Glutamatergic neuron (in vitro differentiated cells): ENCODE data around the gene ACAD11. TPM values are rescaled to one million over a fixed set of nuclear protein-coding genes. Genes with fewer than 3 reads are reported as not detected.

Experiments
- DNase-seq: peaks from one replicate; pipeline ENCODE4 v3.0.0; 2022
- H3K27ac Mint-ChIP-seq: one replicate; pipeline ENCODE4 v1.8.0; 2020; ENCODE audit warnings: mild to moderate bottlenecking, mixed read lengths, inconsistent platforms; ENCODE audit not compliant: unreplicated experiment
- H3K27me3 Mint-ChIP-seq: one replicate; pipeline ENCODE4 v1.8.0; 2020; ENCODE audit warnings: mild to moderate bottlenecking, moderate library complexity, mixed read lengths, inconsistent platforms; ENCODE audit not compliant: unreplicated experiment
- H3K36me3 Mint-ChIP-seq: one replicate; pipeline ENCODE4 v1.8.0; 2020; ENCODE audit warnings: mild to moderate bottlenecking, mixed read lengths, inconsistent platforms; ENCODE audit not compliant: unreplicated experiment
- H3K4me1 Mint-ChIP-seq: one replicate; pipeline ENCODE4 v1.8.0; 2020; ENCODE audit warnings: mild to moderate bottlenecking, low read depth, mixed read lengths, inconsistent platforms; ENCODE audit not compliant: unreplicated experiment
- H3K4me3 Mint-ChIP-seq: one replicate; pipeline ENCODE4 v1.8.0; 2020; ENCODE audit warnings: mild to moderate bottlenecking, mixed read lengths, inconsistent platforms; ENCODE audit not compliant: unreplicated experiment
- H3K9me3 Mint-ChIP-seq: one replicate; pipeline ENCODE4 v1.8.0; 2020; ENCODE audit warnings: mild to moderate bottlenecking, moderate library complexity, mixed read lengths, inconsistent platforms; ENCODE audit not compliant: unreplicated experiment
- CTCF ChIP-seq: fragments of 200-600 bp; sonication (generic); IDR thresholded peaks from one replicate; pipeline ENCODE4 v1.5.0; 2021; ENCODE audit not compliant: partially characterized antibody, unreplicated experiment
- long read RNA-seq: library from polyadenylated mRNA; unstranded; transcript quantifications from one replicate; pipeline ENCODE4 v2.0.0, GENCODE V29; 2020; ENCODE audit not compliant: unreplicated experiment
- total RNA-seq: library from RNA; stranded (reverse); fragmentation: NEBNext Ultra II Directional; extraction: Animal tissue kit (Norgen Biotek cat#: 25700); gene quantifications from one replicate; pipeline ENCODE4 v1.2.1, GENCODE V29; 2021; ENCODE audit not compliant: unreplicated experiment

Gene ACAD11
- 9.4 TPM for total RNA-seq
- long read RNA-seq, full-length matches to known transcripts, result 2 of 4 reads
- long read RNA-seq, partial matches to known transcripts, result 1 of 4 reads
- long read RNA-seq, other reads (novel, unspliced or antisense), result 1 of 4 reads

GRCh38 chr3:132659365-132660051, at the start of gene ACAD11:
ACAD11 (minus strand) TSS chr3:132659809; CDS start chr3:132659751, 58 bp downstream.
- Mint-ChIP-seq H3K36me3 (no peaks in the 10 kb centered on the region), H3K4me3 (peak within 1 kb of the TSS; percentile 96), H3K27me3 (no peaks in the 10 kb centered on the region), H3K27ac (peak within 1 kb of the TSS; percentile 88), H3K4me1 (peaks cover 6% of the 10 kb centered on the region), H3K9me3 (peaks cover 7% of the 10 kb centered on the region)
- DNase-seq, result peak; percentile 75
- peak; percentile 52 for TF ChIP-seq CTCF

- no peak for DNase-seq
- TF ChIP-seq CTCF, result no peak
- Mint-ChIP-seq H3K27ac (no peak overlapping the region), H3K27me3 (no peaks in the 10 kb centered on the region), H3K9me3 (peaks cover 1% of the 10 kb centered on the region), H3K36me3 (no peaks in the 10 kb centered on the region), H3K4me3 (no peak overlapping the region), H3K4me1 (no peaks in the 10 kb centered on the region)
These were observed 44.1 kb upstream of the ACAD11 start for GRCh38 chr3:132703733-132704132.

- no peak for DNase-seq
- Mint-ChIP-seq H3K4me1 (no peaks in the 10 kb centered on the region), H3K4me3 (no peak overlapping the region), H3K27me3 (no peaks in the 10 kb centered on the region), H3K27ac (no peak overlapping the region), H3K9me3 (no peaks in the 10 kb centered on the region), H3K36me3 (no peaks in the 10 kb centered on the region)
- no peak for TF ChIP-seq CTCF
These were observed 35.8 kb upstream of the ACAD11 start for GRCh38 chr3:132695422-132695821.

GRCh38 chr3:132694991-132695390, 35.4 kb upstream of the ACAD11 start:
- Mint-ChIP-seq H3K27me3 (no peaks in the 10 kb centered on the region), H3K27ac (no peak overlapping the region), H3K9me3 (no peaks in the 10 kb centered on the region), H3K36me3 (no peaks in the 10 kb centered on the region), H3K4me3 (no peak overlapping the region), H3K4me1 (no peaks in the 10 kb centered on the region)
- TF ChIP-seq CTCF, result no peak
- no peak for DNase-seq

GRCh38 chr3:132690040-132690439, 30.4 kb upstream of the ACAD11 start:
- Mint-ChIP-seq H3K4me3 (no peak overlapping the region), H3K4me1 (no peaks in the 10 kb centered on the region), H3K27ac (no peak overlapping the region), H3K27me3 (no peaks in the 10 kb centered on the region), H3K9me3 (no peaks in the 10 kb centered on the region), H3K36me3 (no peaks in the 10 kb centered on the region)
- DNase-seq, result no peak
- no peak for TF ChIP-seq CTCF
